GM18861 (cell line): Measurements from ENCODE around the gene SLC2A11.
"Not testable (repeated sequence)": the region's sequence is repeated elsewhere in the genome, so short reads cannot be mapped to it uniquely, and the experiment has no call there.

ENCODE experiments used
- ATAC-seq: cut with Tn5 transposase; IDR thresholded peaks from one replicate; pipeline ENCODE4 v1.9.1; 2021; ENCODE audit not compliant: unreplicated experiment

The SLC2A11 gene

DNA sequence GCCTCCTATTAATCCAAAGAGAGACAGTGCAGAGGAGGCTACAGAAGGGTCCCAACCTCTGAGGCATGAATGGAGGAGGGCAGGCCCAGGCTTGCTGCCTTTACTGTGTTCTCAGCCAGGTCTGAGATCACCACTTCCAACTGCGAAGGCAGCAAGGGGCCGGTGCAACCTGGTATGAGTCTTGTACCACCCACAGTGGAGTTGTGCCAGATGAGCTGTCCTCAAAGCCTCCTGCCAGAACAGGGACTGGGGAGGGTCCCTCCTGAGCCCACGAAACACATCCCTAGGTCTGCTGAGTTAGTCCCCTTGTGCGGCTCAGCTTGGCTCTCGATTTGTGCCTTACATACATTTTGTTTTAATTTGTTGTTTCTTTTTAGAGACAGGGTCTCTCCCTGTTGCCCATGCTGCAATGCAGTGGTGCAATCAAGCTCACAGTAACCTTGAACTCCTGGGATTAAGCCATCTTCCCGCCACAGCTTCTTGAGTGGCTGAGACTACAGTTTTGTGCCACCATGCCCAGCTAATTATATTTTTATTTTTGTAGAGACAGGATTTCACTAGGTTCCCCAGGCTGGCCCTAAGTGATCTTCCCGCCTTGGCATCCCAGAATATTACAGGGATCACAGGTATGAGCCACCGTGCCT is 45.8 kb downstream of the SLC2A11 start:
- ATAC-seq = no peak

DNA sequence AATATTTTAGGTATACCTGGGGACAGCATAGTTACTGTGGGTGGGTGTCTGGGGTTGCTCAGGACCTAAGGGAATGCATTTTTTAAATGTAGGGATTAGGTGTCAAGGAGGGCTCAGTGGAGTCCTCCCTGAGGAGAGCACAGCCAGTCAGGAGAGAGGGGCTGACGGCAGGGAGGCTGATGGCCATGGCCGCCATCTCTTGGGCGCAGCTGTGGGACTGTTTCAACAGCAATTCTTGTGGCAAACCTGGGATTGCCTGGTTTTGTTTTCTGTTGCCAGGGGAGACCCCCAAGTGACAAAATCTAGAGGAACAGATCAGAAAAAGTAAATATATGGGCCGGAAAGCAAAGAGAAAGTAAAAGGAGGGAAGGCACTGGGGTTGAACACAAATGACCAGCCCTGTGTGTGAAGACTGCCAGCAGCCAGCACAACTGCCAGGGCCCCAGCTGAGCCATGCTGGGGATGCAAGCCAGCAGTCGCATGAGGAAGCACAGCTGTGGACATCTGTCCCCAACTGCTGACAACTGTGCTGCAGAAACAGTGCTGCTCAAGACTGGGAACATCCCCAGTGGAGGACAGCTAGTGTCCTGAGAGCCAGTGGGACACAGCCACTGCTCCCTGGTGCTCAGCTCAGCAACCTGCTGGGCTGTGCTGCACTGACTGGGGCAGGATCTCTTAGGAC is 47.0 kb downstream of the SLC2A11 start:
- ATAC-seq = no peak

DNA sequence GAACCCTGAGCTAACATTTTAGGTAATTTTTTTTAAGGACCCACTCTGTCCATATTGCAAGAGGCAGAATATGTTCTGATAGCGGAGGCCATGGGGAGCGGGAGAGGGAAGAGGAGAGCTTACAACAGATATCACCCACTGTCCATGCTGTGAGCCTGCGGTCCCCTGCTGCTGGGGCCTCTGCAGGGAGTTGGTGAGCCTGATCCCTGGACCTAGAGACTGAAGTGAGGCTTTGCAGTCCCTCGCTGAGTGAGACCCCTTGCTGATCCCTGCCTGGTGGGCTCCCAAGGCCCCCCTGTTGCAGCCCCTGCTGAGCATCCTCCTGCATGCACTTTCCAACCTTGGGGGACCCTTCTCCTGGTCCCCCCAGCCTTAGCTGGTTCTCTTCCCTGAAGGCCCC is 49.0 kb downstream of the SLC2A11 start:
- no peak for ATAC-seq

DNA sequence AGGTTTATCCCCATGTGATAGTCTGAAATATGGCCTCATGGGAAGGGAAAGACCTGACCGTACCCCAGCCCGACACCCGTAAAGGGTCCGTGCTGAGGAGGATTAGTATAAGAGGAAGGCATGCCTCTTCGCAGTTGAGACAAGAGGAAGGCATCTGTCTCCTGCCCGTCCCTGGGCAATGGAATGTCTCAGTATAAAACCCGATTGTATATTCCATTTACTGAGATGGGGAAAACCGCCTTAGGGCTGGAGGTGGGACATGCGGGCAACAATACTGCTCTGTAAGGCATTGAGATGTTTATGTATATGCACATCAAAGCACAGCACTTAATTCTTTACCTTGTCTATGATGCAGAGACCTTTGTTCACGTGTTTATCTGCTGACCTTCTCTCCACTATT is 49.7 kb downstream of the SLC2A11 start:
- ATAC-seq = not testable (repeated sequence)

DNA sequence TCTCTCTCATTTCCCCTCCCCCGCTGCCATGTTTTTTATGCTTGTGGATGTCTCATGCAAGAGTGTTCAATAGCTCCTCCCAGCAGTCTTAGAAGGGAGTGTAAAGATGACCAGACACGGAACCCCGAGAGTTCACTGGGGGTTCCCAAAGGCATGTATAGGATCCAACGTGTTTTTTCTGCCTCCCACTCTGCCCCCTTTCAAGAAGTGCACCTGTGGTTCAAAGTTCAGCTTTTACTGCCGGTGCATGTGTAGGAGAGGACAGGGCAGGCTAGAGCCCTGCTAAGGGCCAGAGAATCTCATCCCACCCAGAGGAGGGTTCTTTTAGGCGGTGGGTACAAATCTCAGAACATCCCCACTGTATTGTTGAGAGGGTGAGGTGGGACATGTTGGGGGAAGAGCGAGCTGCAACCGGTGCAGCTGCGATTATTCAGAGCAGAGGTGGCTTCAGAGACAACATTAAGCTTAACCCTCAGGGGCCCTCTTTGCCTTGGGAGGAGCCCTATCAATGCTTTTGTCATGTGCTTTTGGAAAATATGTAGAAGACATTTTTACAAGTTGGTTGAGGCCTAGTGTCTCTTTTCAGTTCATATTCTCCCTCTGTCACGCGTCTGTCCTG is 51.0 kb downstream of the SLC2A11 start:
- ATAC-seq = no peak

DNA sequence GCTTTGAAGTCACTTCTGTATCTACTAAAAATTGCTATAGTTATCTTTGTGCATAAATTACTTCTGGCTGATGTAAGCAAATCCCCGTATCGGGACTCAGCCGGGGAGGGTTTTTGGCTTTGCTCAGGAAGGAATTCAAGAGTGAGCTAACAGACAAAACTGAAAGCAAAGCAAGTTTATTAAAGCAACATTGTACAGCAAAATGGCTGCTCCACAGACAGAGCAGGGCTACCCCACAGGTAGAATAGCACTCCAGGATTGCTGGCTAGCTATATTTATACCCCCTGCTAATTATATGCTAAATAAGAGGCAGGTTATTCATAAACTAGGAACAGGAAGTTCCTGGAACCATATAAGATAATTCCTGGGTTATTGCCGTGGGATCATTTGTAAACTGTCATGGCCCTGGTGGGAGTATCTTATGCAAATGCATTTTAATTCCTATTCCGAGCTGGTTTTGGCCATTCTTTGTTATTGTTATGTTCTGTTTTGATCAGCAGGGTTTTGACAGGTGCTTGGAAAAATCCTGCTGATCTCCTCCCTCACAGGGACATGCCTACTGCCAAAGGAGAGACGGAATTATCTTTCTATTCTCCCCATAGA is 51.7 kb downstream of the SLC2A11 start:
- ATAC-seq = no peak

DNA sequence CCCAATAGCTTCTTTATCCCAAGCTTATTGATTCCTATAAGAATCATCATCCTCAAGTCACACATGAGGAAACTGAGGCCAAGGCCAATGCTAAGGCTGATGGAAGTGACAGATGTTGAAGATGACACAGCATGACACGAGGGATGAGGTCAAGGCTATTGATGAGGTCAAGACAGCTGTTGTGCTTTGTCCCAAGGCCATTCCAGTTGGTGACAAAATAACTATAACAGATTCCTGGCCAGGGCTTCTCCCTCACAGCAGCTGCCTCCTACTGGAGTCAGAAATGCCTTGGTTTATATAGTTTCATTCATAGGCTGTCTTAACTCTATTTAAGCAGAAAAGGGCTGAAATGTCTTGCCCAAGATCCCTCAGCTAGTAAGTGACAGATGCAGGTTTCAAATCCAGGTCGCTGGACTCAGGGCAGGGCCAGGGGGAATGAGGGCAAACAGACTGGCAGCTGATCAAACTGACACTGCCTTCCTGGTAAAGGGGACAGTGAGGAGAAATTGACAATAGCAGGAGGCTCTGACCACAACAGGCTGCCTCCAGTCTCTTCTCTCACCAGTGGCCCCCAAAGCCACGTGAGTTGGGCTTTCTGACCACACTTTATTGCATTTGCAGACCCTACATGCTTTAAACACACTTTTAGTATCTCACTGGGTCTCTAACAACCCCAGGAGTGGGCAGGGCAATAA is 53.0 kb downstream of the SLC2A11 start:
- ATAC-seq = no peak

DNA sequence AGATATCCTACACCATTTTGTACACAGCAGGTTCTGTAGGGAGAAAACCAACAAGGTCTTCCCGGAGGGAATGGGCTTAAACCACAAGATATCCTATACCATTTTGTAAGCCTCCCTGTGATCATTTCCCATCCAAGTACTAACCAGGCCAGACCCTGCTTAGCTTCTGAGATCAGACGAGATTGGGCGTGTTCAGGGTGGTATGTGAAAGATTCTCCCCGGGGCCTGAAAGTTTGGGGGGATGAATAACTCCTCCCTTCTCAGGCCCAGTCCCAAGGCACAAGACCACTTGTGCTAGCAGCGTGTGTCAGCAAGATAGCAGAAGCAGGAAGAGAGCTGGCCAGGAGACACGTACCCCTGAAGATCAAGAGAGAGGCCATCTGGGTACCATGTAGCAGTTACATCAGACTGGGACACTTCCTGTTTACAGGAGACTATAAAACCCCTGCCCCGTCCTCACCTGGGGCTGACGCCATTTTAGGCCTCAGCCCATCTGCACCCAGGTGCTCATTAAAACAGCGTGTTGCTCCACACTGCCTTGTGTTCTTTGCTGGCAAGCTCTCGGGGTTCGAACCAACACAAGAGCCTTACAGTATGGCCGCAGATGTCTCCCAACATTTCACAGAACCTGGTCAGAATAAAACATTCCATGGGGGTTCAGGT is 53.8 kb downstream of the SLC2A11 start:
- no peak for ATAC-seq

DNA sequence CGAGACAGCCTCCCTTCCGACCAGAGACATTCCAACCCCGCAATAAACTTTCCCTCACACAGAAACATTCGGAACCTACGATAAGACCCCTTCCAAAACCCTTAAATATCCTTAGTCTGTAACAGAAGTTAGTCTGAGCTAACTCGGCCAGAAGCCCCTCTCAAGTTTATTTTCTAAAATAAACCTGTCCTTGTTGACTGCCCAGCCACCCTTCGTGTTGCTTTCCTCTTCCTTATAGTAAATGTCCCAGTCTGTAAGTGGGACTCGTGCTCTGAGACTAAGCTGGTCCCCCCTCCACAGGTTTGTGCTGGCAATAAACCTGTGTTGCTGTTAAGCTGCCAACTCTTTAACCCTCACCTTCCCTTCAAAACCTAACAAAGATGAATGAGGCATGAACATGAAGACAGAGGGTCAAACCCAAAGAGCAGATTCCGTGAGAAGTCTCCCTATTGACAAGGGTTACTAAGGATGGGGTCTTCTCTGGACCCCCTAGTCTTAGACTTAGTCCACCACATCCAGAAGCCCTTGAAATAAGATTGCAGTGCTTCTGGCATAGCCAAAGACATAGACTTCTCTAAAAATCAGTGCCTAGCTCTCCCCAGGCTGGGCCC is 54.7 kb downstream of the SLC2A11 start:
- no peak for ATAC-seq

DNA sequence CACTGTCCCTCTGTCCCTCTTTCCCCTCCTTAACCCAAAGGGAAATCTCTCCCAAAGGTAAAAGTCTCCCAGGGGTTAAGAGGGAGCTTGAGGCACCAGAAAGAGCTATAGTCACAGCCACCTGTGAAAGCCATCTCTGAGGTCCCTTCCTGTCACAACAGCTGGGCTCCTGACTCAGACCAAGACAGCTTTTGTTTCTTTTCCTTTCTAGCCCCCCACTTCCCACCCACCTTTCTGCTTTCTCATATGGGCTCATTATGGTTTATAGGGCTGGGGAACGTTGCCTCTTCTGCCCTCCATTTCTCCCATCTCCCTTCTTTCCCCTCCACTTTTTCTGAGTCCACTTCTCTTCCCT is 55.6 kb downstream of the SLC2A11 start:
- no peak for ATAC-seq

DNA sequence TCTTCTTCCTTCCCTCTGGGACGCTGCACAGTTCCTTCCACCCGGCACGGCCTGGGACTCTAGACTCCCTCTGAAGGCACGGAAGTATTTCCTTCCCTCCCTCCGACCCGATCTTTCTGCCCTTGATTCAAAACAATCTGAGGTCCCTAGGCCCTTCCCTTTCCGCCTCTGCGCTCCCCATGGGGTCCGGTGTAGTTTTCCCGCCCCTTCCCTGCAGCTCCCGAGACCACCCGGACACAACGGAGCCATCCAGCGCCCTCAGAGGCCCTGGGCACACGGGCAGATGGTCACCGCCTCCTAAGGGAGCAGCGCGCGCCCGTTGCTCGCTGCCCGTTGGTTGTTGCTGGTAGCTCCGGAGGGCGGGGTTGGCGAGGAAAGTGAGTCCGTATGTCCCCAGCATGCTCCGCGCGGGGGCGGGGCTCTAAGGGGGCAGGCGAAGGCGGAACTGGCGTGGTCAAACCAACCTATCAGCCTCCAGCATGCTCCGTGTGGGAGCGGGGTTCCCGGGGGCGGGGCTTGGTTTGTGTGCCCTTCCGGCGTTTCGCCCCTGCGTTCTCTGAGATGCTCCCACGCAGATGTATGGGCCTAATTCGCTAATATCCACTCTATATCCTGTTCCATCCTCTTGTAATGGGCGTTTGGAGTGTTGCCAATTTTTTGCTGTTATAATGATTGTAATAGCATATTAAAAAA is 56.1 kb downstream of the SLC2A11 start:
- peak; percentile 88 for ATAC-seq

DNA sequence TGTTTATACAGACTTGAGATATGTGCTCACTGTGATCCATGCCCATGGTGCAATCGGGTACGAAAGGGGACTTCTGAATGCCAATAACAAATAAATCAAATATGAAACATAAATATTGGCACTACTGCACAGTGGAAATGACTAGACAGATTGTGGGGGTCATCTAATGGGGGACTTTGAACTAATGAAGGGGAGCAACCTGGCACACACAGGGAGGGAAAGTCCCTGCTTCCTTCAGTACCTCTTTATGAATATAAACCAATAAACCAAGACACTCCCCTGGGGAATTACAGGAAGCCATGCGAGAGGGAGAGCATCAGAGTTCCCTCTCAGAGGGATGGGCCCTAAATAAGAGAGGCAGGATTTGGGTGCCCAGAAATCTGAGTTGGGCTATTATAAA is 57.6 kb downstream of the SLC2A11 start:
- ATAC-seq = no peak

DNA sequence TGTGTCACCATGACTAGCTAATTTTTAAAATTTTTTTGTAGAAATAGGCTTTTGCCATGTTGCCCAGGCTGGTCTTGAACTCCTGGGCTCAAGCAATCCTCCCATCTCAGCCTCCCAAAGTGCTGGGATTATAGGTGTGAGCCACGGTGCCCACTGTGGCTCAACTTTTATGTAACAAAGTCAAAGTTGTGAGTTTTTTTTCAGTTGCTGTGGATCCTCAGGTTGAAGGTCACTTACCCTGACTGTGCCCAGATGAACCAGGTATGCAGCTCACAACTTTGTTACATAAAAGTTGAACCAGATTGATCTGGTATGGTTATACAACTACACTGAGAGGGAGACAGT is 62.6 kb downstream of the SLC2A11 start:
- ATAC-seq = not testable (repeated sequence)

DNA sequence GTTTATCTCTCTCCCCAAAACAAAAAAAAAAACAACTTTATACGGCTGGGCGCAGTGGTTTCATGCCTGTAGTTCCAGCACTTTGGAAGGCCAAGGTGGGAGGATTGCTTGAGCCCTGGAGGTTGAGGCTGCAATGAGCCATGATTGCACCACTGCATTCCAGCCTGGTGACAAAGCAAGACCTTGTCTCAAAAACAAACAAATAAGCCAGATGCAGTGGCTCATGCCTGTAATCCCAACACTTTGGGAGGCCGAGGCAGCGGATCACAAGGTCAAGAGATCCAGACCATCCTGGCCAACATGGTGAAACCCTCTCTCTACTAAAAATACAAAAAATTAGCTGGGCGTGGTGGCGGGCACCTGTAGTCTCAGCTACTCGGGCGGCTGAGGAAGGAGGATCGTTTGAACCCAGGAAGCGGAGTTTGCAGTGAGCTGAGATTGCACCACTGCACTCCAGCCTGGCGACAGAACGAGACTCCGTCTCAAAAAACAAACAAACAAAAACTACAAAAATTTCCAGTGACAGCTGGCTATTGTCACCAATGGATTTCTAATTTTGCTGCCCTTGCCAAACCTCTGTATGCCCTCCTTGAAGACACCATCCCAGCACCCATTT is 64.0 kb downstream of the SLC2A11 start:
- ATAC-seq = not testable (repeated sequence)

DNA sequence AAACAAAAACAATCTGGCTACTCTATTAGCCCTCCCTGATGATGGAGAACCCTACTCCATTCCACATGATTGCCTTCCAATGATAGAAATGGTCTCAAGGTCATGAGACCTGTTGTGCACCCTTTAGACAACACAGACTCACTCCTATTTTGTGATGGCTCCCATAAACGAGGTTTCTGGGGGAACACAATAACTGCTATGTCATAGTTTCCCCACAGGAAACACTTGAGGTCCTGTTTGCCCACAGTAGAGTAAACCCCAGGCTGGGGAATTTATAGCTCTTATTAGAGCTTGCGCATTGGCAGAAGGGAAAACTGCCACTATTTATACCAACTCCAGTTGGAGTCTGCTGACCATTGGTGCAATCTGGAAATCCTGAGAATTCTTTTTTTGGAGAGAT is 65.2 kb downstream of the SLC2A11 start:
- no peak for ATAC-seq

DNA sequence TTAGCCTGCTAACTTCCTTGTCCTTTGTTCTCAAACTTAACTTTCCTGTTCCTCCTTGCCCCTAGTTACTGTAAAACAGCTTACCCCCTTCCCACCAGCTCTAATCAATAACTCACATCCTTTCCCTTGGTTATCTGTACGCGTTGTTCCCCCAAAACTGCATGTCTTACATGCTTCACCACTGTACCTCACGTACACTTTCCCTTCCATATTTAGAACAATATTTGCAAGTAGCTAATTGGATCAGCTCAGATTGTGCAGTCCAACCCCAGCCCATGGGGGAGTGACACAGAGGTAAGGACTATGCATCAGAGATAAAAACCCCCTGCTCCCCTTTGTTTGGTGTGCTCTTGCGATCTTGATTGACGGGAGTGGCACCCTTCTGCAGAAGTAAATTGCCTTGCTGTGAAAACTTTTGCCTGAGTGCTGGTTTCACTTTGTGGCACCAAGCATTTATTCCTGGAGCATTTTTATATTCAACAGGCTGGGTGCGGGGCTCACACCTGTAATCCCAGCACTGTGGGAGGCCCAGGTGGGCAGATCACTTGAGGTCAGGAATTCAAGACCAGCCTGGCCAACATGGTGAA is 67.4 kb downstream of the SLC2A11 start:
- ATAC-seq = no peak

DNA sequence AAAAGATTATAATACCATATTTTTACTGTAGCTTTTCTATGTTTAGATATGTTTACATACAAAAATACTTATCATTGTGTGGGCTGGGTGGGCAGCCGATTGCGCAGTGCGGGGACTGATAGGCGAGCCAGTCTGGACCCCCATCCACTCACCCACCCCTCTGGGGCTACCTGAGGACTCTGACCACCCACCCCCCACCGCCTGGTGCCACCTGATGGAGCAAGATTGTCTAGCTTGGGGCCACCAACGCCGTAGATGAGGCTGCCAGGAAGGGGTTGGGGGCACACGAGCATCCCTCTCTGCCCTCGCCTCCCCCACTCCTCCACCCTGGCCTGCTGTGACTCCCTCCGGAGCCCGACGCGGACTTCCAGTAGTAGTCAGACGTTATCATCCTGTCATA is 68.9 kb downstream of the SLC2A11 start:
- no peak for ATAC-seq
